Lower leg skin (tissue), 4 donors: Measurements from ENCODE around the gene NFE2L1. TPM values are rescaled to one million over a fixed set of nuclear protein-coding genes. Genes with fewer than 3 reads are reported as not detected.
A peak's percentile ranks its signal among the peaks of the same experiment; 100 is the strongest.
"Not testable (repeated sequence)": the region's sequence is repeated elsewhere in the genome, so short reads cannot be mapped to it uniquely, and the experiment has no call there.

ENCODE experiments used
- DNase-seq, 2 donors: peaks; one replicate each; pipeline ENCODE4 v3.0.0-alpha.2; 2019; ENCODE audit warnings: low spot score in 2 of 2
- H3K4me3 ChIP-seq: fragments of 200-600 bp; sonication (generic); 2 replicates; pipeline ENCODE4 v1.5.1; 2017; ENCODE audit warnings: mild to moderate bottlenecking, low read depth; ENCODE audit not compliant: poor library complexity, severe bottlenecking
- CTCF ChIP-seq, 3 donors: fragments of 450-650 bp; IDR thresholded peaks; one replicate each; pipeline ENCODE4 v1.5.1; 2016; ENCODE audit warnings: antibody characterized with exemption in 3 of 3, mild to moderate bottlenecking in 3 of 3, moderate library complexity in 2 of 3
- POLR2A ChIP-seq, 2 donors: fragments of 450-650 bp; IDR thresholded peaks; one replicate each; pipeline ENCODE4 v1.6.1; 2016 to 2017; ENCODE audit warnings: antibody characterized with exemption in 2 of 2, mild to moderate bottlenecking in 1 of 2, moderate library complexity in 1 of 2
- WGBS, 2 donors: methylation state at CpG; one replicate each; pipeline ENCODE4 v1.1.5; 2018; 5-methylcytosine and 5-hydroxymethylcytosine counted together
- intact Hi-C: fragments of 100-400 bp; cut with DNase I; formaldehyde crosslinking; loops from one replicate; pipeline ENCODE4 v1.15.0; 2023; ENCODE audit warnings: low total_unique reads
- total RNA-seq, 4 donors: library from RNA; depleted of rRNA; stranded (reverse); fragments of >200 nt; gene quantifications; one replicate each; pipeline ENCODE4 v1.1.0, GENCODE V29; 2016

Gene NFE2L1
- total RNA-seq, 4 donors from 2014 or later: 97.2 to 158 (median 117) TPM

GRCh38 chr17:48016112-48016511, 32.0 kb upstream of the NFE2L1 start:
- no peak for TF ChIP-seq POLR2A (IDR thresholded peaks at IDR 0.05)
- TF ChIP-seq CTCF (IDR thresholded peaks at IDR 0.05): no peak
- H3K4me3 ChIP-seq: no peak overlapping the region
- intact Hi-C loops: no loop called here
- 92 to 93% methylated on average over 2 of the region's 2 CpGs for WGBS, 2 donors
- no peak for DNase-seq

- intact Hi-C loops: not testable (repeated sequence)
Measured at GRCh38 chr17:48017817-48018158, 30.4 kb upstream of the NFE2L1 start.

GRCh38 chr17:48021934-48022333, 26.2 kb upstream of the NFE2L1 start:
- TF ChIP-seq POLR2A (IDR thresholded peaks at IDR 0.05) (no peak), CTCF (IDR thresholded peaks at IDR 0.05) (no peak)
- intact Hi-C loops: loop anchor here (10.0 kb wide), 1 partner anchor 103 kb away; no protein-coding TSS in a partner anchor
- no peak for DNase-seq
- H3K4me3 ChIP-seq: no peak overlapping the region
- WGBS, 2 donors: 48 to 52% methylated on average over 5 of the region's 5 CpGs

More at GRCh38 chr17:48017817-48018158, 30.4 kb upstream of the NFE2L1 start:
- 83 to 88% methylated on average over 4 of the region's 4 CpGs for WGBS, 2 donors
- H3K4me3 ChIP-seq, DNase-seq: not testable (repeated sequence)

- 36 to 38% methylated on average over 6 of the region's 6 CpGs for WGBS, 2 donors
- no peak for DNase-seq
- no peak overlapping the region for H3K4me3 ChIP-seq
- intact Hi-C loops: loop anchor here (10.0 kb wide), 1 partner anchor 102 kb away; no protein-coding TSS in a partner anchor
- TF ChIP-seq CTCF (IDR thresholded peaks at IDR 0.05) (no peak), POLR2A (IDR thresholded peaks at IDR 0.05) (no peak)
Measured at GRCh38 chr17:48022901-48023300, 25.3 kb upstream of the NFE2L1 start.

GRCh38 chr17:48023400-48024148, 24.6 kb upstream of the NFE2L1 start:
- no peak overlapping the region for H3K4me3 ChIP-seq
- 0 to 2% methylated on average over 17 to 47 of the region's 54 CpGs for WGBS, 2 donors
- TF ChIP-seq POLR2A (IDR thresholded peaks at IDR 0.05): no peak
- TF ChIP-seq CTCF (IDR thresholded peaks at IDR 0.05): no peak
- intact Hi-C loops: loop anchor here (10.0 kb wide), 1 partner anchor 101 kb away; no protein-coding TSS in a partner anchor
- peak; percentile 61 to 95 for DNase-seq

- DNase-seq: peak; percentile 49 to 89
- H3K4me3 ChIP-seq: no peak overlapping the region
- 0% methylated on average over 27 to 31 of the region's 54 CpGs for WGBS, 2 donors
- TF ChIP-seq POLR2A (IDR thresholded peaks at IDR 0.05) (no peak), CTCF (IDR thresholded peaks at IDR 0.05) (no peak)
- intact Hi-C loops: loop anchor here (10.0 kb wide), 1 partner anchor 100 kb away; no protein-coding TSS in a partner anchor
Measured at GRCh38 chr17:48024149-48025039, 23.8 kb upstream of the NFE2L1 start.
